ENCODE measurements around the gene HIGD2A. TPM values are rescaled to one million over a fixed set of nuclear protein-coding genes. Genes with fewer than 3 reads are reported as not detected.
A peak's percentile ranks its signal among the peaks of the same experiment; 100 is the strongest.

HIGD2A gene
- total RNA-seq, 6 experiments from 2014 or later: 90.4 to 109 (median 105) TPM

GRCh38 chr5:176386491-176386890 lies 2.1 kb upstream of the HIGD2A start:
- TF ChIP-seq CTCF (IDR thresholded peaks at IDR 0.05): no peak
- peaks cover 29% of the 10 kb centered on the region for H3K4me1 Mint-ChIP-seq (ENCODE audit: low read depth)
- peaks cover 49% of the 10 kb centered on the region for H3K36me3 Mint-ChIP-seq (ENCODE audit: low read depth)
- peaks cover 5% of the 10 kb centered on the region for H3K27me3 Mint-ChIP-seq (ENCODE audit: insufficient read depth)
- no peak for DNase-seq
- peak overlapping the region; percentile 97 for H3K4me3 Mint-ChIP-seq
- peak overlapping the region; percentile 98; the same call in 1 of the 2 replicates for H3K27ac Mint-ChIP-seq
- H3K9me3 Mint-ChIP-seq: no peaks in the 10 kb centered on the region

- no peak; the same call in 1 of the 2 replicates for TF ChIP-seq CTCF (IDR thresholded peaks at IDR 0.05)
- peaks cover 46% of the 10 kb centered on the region for H3K36me3 Mint-ChIP-seq (ENCODE audit: low read depth)
Observed at GRCh38 chr5:176387384-176387925, 1.1 kb upstream of the HIGD2A start.

GRCh38 chr5:176388003-176388443 lies 528 bp upstream of the HIGD2A start:
- Mint-ChIP-seq H3K9me3 (no peaks in the 10 kb centered on the region), H3K4me3 (peak overlapping the region; percentile 97), H3K27me3 (ENCODE audit: insufficient read depth) (peaks cover 5% of the 10 kb centered on the region), H3K4me1 (ENCODE audit: low read depth) (peaks cover 29% of the 10 kb centered on the region), H3K27ac (peak overlapping the region; percentile 98), H3K36me3 (ENCODE audit: low read depth) (peaks cover 46% of the 10 kb centered on the region)
- DNase-seq: peak; percentile 34
- TF ChIP-seq CTCF (IDR thresholded peaks at IDR 0.05): no peak

More at GRCh38 chr5:176387384-176387925, 1.1 kb upstream of the HIGD2A start:
- H3K4me1 Mint-ChIP-seq (ENCODE audit: low read depth): peaks cover 29% of the 10 kb centered on the region
- no peaks in the 10 kb centered on the region for H3K9me3 Mint-ChIP-seq
- H3K27me3 Mint-ChIP-seq (ENCODE audit: insufficient read depth): peaks cover 5% of the 10 kb centered on the region
- H3K4me3 Mint-ChIP-seq: peak overlapping the region; percentile 97
- no peak for DNase-seq
- H3K27ac Mint-ChIP-seq: peak overlapping the region; percentile 98

- TF ChIP-seq CTCF (IDR thresholded peaks at IDR 0.05): no peak
- peaks cover 5% of the 10 kb centered on the region for H3K27me3 Mint-ChIP-seq (ENCODE audit: insufficient read depth)
- peak overlapping the region; percentile 98 for H3K27ac Mint-ChIP-seq
- peaks cover 41% of the 10 kb centered on the region for H3K36me3 Mint-ChIP-seq (ENCODE audit: low read depth)
- peak overlapping the region; percentile 97 for H3K4me3 Mint-ChIP-seq
- H3K4me1 Mint-ChIP-seq (ENCODE audit: low read depth): peaks cover 29% of the 10 kb centered on the region
- no peak for DNase-seq
- no peaks in the 10 kb centered on the region for H3K9me3 Mint-ChIP-seq
Observed at GRCh38 chr5:176389135-176390123, 878 bp downstream of the HIGD2A start.

- H3K36me3 Mint-ChIP-seq (ENCODE audit: low read depth): peaks cover 31% of the 10 kb centered on the region
- H3K27ac Mint-ChIP-seq: no peak overlapping the region
- DNase-seq: no peak
- H3K4me1 Mint-ChIP-seq (ENCODE audit: low read depth): peaks cover 18% of the 10 kb centered on the region
- 0 out of 2 replicates have a peak, but pooled peaks have one; percentile 9 for TF ChIP-seq CTCF (IDR thresholded peaks at IDR 0.05)
- no peaks in the 10 kb centered on the region for H3K9me3 Mint-ChIP-seq
- H3K27me3 Mint-ChIP-seq (ENCODE audit: insufficient read depth): peaks cover 5% of the 10 kb centered on the region
- no peak overlapping the region for H3K4me3 Mint-ChIP-seq
Observed at GRCh38 chr5:176391479-176391878, 2.9 kb downstream of the HIGD2A start.
